ENCODE measurements around the gene RPAP2.
A peak's percentile ranks its signal among the peaks of the same experiment; 100 is the strongest.
"Not testable (repeated sequence)": the region's sequence is repeated elsewhere in the genome, so short reads cannot be mapped to it uniquely, and the experiment has no call there.

Gene RPAP2

DNA sequence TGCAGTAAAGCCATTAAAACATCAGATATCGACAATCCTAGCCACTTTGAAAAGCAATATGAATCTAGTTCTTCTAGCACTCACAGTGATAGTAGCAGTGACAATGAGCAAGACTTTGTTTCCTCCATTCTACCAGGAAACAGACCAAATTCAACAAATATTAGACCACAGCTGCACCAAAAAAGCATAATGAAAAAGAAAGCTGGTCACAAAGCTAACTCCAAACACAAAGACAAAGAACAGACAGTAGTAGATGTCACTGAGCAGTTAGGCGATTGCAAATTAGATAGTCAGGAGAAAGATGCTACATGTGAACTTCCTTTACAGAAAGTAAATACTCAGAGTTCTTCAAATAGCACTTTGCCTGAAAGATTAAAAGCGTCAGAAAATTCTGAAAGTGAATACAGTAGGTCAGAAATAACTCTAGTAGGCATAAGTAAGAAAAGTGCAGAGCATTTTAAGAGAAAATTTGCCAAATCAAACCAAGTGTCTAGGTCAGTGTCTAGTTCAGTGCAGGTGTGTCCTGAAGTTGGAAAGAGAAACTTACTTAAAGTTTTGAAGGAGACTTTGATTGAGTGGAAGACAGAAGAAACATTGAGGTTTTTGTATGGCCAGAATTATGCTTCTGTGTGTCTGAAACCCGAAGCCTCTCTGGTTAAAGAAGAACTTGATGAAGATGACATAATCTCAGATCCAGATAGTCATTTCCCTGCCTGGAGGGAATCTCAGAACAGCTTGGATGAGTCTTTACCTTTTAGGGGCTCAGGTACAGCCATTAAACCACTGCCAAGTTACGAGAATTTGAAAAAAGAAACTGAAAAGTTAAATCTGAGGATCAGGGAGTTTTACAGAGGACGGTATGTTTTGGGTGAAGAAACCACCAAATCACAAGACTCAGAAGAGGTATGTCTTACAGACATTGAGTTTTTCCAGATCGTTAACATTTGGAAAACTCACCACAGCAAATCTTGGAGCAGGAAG, 24.9 kb downstream of the RPAP2 start:
- no peak for DNase-seq

DNA sequence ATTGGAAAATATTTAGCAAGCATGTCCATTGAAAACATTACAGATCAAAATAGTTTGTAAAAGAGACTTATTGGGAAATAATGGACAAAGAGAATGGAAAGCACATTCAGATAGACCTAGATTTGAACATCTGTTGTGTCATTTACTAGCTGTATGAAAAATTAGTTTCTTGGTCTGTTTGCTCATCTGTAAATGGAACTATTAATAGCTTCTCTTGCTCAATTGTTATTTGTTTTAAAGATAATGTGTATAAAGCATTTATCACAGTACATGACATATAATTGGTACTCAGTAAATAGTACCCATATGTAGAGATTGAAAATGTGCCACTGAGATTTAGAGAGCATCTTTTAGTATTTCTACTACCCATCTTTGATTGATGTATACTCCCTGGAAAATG, 25.9 kb downstream of the RPAP2 start:
- no peak for DNase-seq

GRCh38 chr1:92326681-92327080, 27.8 kb downstream of the RPAP2 start:
- DNase-seq, result no peak

DNA sequence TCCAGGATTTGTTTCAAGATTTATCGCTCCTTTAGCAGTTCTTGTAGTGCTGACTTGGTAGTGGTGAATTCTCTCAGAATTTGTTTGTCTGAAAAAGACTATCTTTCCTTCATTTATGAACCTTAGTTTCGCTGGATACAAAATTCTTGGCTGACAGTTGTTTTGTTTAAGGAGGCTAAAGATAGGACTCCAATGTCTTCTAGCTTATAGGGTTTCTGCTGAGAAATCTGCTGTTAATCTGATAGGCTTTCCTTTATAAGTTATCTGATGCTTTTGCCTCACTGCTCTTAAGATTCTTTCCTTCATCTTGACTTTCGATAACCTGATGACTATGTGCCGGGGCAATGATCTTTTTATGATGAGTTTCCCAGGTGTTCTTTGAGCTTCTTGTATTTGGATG, 28.9 kb downstream of the RPAP2 start:
- no peak for DNase-seq

DNA sequence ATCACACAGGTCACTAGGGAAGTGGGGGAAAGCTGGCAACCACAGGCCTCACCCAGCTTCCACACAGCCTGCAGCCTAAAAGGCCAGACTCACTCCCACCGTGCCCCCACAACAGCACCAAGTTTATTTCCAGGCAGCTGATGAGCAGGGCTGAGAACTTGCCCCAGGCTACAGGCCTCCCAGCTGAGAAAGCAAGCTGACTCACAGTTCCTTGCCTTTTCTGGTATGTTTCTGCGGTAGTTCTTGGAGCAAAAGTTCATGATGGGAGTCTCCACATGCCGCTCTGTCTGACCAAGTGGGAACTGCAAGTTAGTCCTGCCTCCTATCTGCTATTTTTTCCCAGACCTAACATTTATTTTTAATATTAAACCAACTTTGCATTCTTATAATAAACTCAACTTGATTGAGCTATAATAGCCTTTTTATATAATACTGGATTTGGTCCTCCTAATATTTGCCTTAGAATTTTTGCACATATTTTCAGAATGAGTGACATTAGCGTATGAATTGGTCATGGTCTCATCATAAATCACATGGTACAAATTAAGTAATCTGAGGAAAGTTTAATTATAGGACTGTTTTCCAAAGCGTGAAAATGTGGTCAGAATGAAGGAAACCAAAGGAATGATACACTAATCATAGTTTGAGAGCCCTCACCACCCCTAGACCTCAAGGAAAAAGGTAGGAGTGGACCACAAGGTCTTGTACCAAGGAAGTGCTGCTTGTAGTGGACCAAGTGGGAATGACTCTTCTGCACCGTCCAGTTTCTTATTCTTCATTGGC, 30.7 kb downstream of the RPAP2 start:
- peak; percentile 91 for DNase-seq

GRCh38 chr1:92333668-92334067, 34.8 kb downstream of the RPAP2 start:
- DNase-seq, result no peak

DNA sequence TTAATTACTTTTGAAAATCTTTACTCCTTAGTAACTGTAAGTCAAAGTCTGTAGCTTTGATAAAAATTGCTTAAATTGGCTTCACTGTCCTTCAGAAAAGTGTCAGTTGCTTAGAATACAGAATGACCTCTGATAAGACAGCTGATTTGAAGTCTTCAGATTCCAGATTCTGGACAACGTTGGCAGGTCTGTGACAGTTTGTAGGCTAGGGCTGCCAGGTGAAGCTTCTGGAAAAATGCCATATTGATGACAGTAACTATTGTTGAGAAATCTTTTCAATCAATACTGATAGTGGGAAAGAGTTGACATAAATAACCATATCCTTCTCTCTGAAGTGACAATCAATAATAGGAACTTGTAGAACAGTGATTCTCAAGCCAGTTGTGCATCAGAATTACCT, 41.3 kb downstream of the RPAP2 start:
- DNase-seq, result no peak

DNA sequence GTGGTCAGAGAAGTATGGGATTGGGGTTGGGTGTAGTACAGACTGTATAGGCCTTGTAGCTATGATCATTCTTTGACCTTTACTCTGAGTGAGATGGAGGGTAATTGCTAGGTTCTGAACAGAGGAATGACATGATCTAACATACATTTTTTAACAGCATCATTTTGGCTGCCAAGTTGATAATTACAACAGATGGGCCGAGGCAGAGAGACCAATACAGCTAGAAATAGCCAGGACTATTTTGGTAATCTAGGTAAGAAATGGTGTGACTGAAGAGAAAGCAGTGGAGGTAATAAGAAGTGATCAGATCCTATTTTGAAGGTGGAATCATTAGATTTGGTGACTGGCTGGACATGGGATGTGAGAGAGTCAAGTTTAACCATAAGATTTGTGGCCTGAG, 43.5 kb downstream of the RPAP2 start:
- no peak for DNase-seq

GRCh38 chr1:92343061-92343460, 44.2 kb downstream of the RPAP2 start:
- no peak for DNase-seq

- DNase-seq, result no peak
Measured at GRCh38 chr1:92346866-92347640, 48.2 kb downstream of the RPAP2 start.

DNA sequence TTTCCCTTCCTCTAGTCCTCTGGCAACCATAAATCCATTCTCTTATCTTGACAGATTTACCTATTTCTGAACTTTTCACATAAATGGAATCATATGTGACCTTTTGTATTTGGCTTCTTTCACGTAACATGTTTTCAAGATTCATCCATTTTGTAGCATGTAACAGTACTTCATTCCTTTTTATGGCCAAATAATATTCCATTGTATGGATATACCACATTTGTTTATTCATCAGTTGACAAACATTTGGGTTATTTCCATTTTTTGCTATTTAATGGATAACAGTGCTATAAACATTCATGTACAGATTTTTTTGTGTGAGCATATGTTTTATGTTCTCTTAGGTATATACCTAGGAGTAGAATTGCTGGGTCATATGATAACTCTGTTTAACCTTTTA, 54.0 kb downstream of the RPAP2 start:
- DNase-seq, result no peak

DNA sequence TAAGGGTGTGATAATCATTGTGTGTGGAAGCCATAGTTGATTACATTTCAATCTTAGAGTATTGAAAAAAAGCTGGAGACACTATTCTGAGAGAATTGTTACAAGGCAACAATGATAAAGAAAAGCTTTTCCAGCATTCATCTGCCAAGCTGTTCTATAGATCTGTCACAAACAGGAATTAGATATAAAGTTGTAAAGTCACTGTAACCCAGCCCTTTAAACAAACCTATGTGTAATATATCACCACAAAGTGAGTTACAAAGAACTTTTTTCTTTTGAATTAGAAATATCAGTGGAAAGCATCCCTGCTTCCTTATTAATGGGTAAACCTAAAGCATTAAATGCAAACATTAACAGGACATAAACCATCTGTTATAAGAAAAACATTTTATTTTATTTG, 55.4 kb downstream of the RPAP2 start:
- no peak for DNase-seq

DNA sequence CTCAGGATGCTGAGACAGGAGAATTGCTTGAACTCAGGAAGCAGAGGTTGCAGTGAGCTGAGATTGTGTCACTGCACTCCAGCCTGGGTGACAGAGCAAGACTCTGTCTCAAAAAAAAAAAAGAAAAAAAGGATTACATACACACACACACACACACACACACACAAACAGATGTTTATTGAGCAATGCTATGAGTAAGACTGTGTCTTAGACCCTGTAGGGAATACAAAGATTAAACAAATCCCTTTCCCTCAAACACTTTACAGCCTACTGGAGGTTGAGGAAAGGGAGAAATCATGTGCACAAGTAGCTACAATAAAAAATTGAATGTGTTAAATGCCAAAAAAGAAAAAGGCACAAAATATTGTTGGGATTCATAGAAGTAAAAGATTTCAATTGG, 58.1 kb downstream of the RPAP2 start:
- DNase-seq, result no peak

GRCh38 chr1:92359382-92359781, 60.5 kb downstream of the RPAP2 start:
- DNase-seq, result not testable (repeated sequence)

DNA sequence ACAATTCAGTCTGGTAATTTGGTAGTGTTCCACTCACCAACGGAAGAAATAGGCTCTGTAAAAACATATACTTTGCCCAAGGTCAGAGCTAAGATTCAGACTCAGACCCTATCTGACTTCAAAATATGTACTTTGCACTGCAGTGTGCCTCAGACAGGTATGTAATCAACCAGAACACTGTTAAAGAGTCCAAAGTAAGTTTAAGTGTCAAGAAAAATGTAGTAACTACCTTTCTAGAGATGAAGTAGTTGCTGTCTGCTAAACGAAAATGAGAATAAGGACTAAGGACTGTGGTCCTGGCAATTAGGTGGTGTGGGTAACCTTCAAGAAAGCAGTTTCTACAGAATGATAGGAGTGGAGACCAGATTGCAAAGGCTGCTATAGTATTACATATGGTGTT, 61.1 kb downstream of the RPAP2 start:
- DNase-seq, result no peak

DNA sequence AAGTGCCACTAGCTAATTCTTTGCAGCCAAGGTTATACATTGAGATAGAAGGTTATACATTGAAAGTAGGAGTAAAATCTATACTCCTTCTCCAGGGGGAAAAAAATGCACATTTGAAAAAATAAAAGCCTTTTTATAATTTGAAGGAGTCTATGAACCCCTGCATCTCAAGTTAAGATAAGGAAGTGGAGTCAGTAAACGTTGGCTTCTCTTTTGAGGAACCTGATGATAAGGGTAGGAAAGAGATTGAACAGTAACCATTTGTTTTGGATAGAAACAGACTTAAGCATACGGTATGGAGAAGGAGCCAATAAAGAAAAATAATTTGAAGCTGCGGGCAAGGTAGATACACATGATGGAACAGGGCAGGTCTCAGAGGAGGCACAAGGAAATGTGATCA, 64.1 kb downstream of the RPAP2 start:
- DNase-seq, result no peak

GRCh38 chr1:92363401-92363800, 64.5 kb downstream of the RPAP2 start:
- DNase-seq, result no peak

DNA sequence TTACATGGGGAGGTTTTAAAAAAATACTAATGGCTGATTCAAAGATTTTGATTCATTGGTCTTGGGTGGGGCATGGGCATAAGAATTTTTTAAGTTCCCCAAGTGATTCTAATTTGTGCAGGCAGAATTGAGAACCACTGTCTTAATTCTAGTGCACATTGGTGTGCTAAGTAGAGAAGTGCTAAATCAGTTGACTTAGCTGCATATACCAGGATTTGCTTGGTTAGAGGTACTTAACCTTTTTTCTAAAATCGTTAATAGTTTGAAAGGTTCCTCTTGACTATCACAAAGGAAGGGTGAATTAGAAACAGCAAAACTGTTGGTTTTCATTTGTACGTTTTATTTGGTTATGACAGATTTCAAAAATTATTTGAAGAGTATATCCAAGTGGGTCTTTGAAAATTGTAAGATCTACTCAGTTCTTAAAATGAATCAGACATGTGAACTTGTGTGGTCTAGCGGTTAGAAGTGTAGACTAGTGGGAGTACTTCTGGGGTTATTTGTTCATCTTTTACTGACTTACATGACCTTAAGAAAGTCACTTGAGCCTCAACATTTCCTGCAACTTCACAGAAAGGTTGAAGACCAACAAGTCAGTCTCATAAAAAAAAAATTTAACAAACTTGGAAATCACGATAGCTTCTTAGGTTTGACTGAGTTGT, 66.7 kb downstream of the RPAP2 start:
- DNase-seq, result no peak

DNA sequence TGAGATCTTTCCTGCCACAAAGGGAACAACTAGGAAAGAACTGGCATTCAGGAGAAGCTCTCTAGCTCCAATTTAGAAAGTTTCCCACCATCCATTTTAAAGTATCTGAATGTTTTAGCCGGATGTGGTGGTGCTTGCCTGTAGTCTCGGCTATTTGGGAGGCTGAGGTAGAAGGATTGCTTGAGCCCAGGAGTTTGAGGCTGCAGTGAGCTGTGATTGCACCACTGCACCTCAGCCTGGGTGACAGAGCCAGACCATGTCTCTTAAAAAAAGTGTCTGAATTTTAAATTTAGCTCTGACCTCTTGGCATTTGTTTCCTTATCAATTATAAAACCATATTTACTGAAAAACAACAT, 67.2 kb downstream of the RPAP2 start:
- no peak for DNase-seq

- no peak for DNase-seq
Measured at GRCh38 chr1:92367496-92367895, 68.6 kb downstream of the RPAP2 start.

DNA sequence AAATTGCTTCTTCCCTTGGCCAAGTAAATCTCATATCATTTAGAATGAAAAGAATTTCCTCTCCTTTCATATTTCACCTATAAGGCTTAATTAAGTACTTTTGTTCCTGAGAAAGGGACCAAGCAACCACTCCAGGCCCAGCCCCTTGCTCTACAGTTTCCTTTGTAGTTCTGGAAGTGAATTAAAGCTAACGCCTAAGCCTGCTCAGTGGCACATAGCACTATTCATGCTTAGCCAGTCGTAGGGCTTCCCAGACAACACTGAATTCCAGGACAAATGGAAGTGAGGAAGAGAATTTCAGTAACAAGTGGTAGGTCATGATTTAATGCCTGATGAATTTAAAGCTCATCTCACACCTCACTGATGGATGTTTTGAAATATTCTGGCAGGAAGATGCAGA, 73.3 kb downstream of the RPAP2 start:
- no peak for DNase-seq

GRCh38 chr1:92374223-92374622, 75.4 kb downstream of the RPAP2 start:
- DNase-seq, result no peak

DNA sequence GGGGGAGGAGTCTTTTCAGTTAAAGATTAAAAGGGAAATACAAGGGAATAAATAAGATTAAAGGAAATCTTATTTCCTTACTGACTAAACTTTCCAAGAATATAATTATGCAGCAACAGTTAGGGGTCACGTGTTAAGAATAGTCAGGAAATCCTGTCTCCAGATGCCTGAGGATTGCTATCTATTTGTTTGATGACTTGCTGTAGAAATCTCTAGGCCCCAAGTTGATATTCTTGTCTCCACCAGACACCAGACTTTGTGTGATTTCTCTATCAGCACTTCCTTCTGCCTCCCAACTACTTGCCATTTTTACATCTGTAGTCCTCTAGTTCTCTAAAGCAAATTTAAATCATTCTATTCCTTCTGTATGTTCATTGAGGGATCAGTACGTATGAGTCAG, 77.5 kb downstream of the RPAP2 start:
- no peak for DNase-seq
